T-helper 9 cell (primary cell): ENCODE results near the gene ANKRD27.
"Not testable (repeated sequence)": the region's sequence is repeated elsewhere in the genome, so short reads cannot be mapped to it uniquely, and the experiment has no call there.

Experiments used
- DNase-seq: peaks from one replicate; pipeline ENCODE4 v3.0.0-alpha.2; 2020

The ANKRD27 gene

GRCh38 chr19:32598022-32598421 lies 77.0 kb downstream of the ANKRD27 start:
- no peak for DNase-seq

GRCh38 chr19:32595491-32595890 lies 79.5 kb downstream of the ANKRD27 start:
- no peak for DNase-seq

GRCh38 chr19:32594021-32594420 lies 81.0 kb downstream of the ANKRD27 start:
- no peak for DNase-seq

GRCh38 chr19:32587747-32588504 lies 87.1 kb downstream of the ANKRD27 start:
- not testable (repeated sequence) for DNase-seq

DNA sequence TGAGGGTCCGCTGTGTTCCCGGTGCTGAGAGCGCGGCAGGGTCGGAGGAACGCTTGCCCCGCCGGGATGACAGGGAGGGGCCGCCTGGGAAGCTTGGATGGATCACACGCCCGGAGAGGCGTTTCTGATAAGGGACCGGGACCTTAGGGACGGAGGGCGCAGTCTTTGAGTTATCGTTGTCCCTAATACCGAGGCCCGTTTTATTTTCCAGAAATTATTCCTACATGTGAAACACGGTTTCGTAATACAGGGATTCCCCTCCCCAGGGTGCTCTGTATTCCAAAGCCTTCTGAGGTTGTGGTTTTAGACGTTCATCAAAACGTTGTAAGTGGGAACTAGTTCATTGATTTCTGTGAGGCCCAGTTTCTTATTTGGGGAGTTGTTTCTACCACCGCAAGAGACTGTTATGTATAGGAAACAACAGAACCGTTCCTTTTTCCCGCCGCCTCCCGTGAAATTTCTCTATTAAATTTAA lies 93.2 kb downstream of the ANKRD27 start:
- DNase-seq, result no peak

DNA sequence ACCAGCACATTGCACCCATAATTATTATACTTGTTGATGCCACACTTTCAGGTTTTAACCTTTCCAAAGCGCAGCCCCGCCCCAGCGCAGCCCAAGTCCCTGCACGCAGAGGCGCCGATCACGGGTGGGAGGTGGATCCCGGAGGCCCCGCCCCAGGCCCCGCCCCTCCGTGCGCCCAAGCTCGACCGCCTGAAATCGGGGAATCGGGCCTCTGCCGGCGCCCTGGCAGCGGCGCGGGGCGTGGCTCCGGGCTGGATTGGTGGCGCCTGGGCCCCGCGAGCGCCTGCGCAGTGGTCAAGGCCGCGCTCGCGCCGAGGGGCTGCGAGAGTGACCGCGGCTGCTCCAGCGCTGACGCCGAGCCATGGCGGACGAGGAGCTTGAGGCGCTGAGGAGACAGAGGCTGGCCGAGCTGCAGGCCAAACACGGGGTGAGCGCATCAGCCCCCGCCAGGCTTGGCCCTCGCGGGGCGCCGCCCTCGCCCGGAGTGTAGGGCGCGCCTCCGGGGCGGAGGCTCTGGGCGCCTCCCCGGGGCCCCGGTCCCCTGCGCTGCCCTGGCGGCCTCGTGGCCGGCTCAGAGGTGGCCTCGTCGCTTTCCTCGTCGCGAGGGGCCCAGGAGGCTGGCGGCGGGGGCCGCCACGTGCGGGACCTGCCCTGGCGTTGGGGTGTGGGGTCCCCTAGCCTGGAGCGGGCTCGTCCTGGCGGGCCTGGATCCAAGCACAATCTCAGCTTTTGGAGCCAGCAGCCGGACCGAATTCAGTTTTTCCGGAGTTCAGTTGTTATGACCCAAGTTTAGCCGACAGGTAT lies 93.9 kb downstream of the ANKRD27 start, which contains the start of gene PDCD5:
PDCD5 (plus strand) TSS at position 290 of the 804 bp plus-strand sequence; CDS start at position 362, 72 bp downstream.
- peak; percentile 97 for DNase-seq

DNA sequence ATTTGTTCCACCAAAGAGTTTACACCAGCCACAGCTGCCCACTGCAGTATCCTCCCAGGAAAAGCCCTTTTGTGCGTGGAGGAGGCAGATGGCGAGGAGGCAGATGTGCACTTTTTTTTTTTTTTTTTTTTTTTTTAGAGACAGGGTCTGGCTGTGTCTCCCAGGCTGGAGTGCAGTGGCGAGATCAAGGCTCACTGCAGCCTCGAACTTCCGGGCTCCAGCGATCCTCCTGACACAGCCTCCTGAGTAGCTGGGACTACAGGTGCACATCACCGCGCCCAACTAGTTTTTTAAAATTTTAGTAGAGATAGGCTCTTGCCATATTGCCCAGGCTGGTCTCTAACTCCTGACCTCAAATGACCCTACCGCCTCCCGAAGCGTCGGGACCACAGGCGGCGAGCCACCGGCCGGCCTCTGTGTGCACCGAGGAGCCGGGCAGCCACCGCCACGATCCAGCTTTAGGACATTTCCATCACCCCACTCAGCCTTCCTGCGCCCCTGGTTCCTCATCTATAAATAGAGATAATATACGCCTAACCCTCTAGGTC lies 94.6 kb downstream of the ANKRD27 start:
- DNase-seq, result no peak

DNA sequence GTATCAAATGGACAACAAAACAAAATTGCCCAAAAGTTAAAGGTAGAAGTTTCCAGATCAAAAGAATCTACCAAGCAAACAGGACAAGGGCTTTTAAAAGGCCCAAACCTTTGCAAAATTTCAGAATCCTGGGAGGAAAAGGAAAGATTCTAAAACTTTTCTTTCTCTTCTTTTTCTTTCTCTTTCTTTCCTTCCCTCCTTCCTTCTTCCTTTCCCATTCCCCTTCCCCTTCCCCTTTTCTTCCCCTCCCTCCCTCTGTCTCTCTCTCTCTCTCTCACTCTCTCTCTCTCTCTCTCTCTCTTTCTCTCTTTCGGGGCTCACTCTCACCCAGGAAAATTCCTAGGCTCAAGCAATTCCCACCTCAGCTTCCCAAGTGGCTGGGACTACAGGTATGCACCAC lies 98.2 kb downstream of the ANKRD27 start:
- no peak for DNase-seq

DNA sequence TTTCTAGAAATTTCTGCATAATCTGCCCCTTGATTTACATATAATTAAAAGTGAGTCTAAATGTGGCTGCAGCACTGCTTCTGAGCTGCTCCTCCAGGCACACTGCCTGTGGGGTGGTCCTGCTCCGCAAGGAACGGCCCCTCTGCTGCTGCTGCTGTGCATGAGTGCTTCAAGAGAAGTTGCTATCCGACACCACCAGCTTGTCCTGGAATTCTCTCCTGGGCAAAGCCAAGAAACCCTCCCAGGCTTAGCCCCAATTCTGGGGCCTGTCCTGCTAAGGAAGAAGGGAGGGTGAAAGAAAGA lies 101.5 kb downstream of the ANKRD27 start:
- DNase-seq, result no peak

DNA sequence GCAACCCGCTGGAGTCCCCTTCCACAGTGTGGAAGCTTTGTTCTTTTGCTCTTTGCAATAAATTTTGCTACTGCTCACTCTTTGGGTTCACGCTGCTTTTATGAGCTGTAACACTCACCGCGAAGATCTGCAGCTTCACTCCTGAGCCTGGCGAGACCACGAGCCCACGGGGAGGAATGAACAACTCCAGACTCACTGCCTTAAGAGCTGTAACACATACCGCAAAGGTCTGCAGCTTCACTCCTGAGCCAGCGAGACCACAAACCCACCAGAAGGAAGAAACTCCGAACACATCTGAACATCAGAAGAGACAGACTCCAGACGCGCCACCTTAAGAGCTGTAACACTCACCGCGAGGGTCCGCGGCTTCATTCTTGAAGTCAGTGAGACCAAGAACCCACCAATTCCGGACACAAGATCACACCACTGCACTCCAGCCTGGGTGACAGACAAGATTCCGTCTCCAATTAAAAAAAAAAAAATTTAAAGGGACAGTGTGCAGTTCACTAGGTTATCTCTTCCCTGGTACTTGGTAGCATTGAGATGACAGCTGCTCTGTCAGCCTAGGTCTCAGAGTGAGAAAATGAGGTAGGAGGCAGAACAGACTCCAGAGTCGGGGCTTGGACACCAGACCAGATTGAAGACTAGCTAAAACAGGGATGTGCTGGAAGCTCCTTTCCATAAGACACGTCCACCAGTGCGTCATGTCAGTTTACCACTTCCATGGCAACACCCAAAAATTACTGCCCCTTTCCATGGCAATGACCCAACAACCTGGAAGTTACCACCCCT lies 102.1 kb downstream of the ANKRD27 start:
- DNase-seq, result not testable (repeated sequence)

DNA sequence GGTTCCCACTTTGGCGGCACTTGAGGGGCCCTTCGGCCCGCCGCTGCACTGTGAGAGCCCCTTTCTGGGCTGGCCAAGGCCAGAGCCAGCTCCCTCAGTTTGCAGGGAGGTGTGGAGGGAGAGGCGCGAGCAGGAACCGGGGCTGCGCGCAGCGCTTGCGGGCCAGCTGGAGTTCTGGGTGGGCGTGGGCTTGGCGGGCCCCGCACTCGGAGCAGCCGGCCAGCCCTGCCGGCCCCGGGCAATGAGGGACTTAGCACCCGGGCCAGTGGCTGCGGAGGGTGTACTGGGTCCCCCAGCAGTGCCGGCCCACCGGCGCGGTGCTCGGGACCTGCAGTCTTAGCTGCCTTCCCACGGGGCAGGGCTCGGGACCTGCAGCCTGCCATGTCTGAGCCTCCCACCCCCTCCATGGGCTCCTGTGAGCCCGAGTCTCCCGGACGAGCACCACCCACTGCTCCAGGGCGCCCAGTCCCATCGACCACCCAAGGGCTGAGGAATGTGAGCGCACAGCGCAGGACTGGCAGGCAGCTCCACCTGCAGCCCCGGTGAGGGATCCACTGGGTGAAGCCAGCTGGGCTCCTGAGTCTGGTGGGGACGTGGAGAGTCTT lies 103.4 kb downstream of the ANKRD27 start:
- not testable (repeated sequence) for DNase-seq

- peak; percentile 49 for DNase-seq
Observed at GRCh38 chr19:32570081-32570785, 104.7 kb downstream of the ANKRD27 start.

DNA sequence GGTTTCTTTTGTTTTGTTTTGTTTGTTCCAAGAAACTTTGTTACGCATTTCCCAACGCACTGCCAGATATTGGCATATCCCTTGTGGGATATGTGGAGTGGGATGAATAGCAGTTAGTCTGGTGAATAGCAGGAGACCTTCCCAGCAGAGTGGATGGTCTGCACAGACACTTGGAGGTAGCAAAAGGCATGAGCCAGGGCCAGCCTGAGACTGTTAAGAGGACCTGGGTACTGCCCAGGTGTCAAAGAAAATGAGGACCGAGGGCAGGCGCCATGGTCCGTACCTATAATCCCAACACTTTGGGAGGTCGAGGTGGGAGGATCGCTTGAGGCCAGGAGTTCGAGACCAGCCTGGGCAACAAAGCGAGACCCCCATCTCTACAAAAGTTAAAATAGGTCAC lies 107.5 kb downstream of the ANKRD27 start:
- no peak for DNase-seq

DNA sequence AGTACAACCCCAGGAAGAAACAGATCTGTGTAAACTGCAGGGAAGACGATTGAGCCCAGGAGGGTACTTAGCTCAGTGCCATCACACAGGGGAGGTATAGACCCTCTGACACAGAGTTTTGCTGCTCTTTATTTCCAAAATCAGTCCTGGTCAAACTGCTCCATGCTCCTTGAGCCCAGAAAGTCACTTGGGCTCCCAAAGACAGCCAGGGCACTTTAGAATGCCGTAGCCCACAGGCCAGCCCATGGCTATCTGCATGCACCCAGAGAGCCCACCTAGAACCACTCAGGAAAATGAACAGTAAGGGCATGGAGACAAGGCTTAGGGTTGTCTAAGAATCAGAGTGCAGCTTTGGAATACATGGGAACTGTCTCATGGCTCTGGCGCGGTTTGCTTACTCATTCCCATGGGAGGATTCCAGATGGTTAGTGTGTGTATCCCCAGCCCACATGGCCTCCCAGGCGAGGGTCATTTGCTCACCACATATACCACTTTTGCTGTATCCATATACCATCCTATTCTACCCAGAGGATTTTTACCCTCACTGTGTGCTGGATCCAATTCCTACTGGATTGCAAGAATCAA lies 108.6 kb downstream of the ANKRD27 start:
- no peak for DNase-seq

- DNase-seq, result no peak
Observed at GRCh38 chr19:32563761-32564160, 111.2 kb downstream of the ANKRD27 start.

DNA sequence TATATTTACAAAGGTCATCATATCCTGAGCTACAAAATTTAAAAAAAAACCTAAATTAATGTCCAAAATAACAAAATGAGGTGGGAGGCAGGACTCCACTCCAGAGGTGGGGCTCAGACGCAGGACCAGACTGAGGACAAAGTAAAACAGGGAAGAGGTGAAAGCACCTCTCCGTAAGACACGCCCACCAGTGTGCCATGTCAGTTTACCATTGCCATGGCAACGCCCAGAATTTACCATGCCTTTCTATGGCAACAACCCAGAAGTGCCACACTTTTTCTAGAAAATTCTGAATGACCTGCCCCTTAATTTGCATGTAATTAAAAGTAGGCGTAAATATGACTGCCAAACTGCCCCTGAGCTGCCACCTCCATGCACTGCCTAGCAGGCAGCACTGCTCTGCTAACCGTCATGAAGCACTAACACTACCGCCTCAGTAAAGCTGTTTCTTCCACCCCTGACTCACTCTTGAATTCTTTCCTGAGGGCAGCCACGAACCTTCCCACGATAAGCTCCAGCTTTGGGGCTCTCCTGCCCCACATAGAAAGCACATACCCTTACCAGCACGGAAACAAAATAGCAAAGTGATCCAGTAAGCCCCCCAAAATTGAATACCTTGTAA lies 116.3 kb downstream of the ANKRD27 start:
- DNase-seq, result no peak

DNA sequence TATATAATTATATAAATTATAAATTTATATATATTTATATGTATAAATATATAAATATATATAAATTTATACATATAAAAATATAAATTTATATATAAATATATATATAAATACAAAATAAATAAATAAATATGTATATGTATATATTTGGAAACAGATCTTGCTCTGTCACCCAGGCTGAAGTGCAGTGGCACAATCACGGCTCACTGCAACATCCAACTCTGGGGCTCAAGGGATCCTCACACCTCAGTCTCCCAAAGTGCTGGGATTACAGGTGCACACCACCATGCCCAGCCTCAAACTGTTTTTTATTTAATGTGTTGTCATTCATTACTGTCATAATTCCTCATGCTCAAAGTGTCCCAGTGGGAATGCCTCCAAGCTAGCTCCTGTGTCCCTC lies 119.2 kb downstream of the ANKRD27 start:
- DNase-seq, result no peak

- no peak for DNase-seq
Observed at GRCh38 chr19:32550666-32551065, 124.3 kb downstream of the ANKRD27 start.
